Trophoblast cell (in vitro differentiated cells and primary cell): Measurements from ENCODE around the gene ATF4.

Experiments used
- DNase-seq, 2 donors: peaks; one replicate each; pipeline ENCODE4 v3.0.0-alpha.2; 2016
- H2AFZ ChIP-seq: 2 replicates; pipeline ENCODE4 v1.6.1; 2013; ENCODE audit warnings: low read length, moderate library complexity, mild to moderate bottlenecking; ENCODE audit not compliant: insufficient read depth, poor library complexity
- H2AK5ac ChIP-seq: 2 replicates; pipeline ENCODE4 v1.6.1; 2013; ENCODE audit warnings: mild to moderate bottlenecking, low read length
- H2BK120ac ChIP-seq: 2 replicates; pipeline ENCODE4 v1.6.1; 2013; ENCODE audit warnings: low read length, mild to moderate bottlenecking, moderate library complexity; ENCODE audit not compliant: insufficient read depth, poor library complexity
- H2BK12ac ChIP-seq: 2 replicates; pipeline ENCODE4 v1.6.1; 2013; ENCODE audit warnings: mild to moderate bottlenecking, low read length, moderate library complexity
- H2BK5ac ChIP-seq: 2 replicates; pipeline ENCODE4 v1.6.1; 2013; ENCODE audit warnings: low read length, low read depth, moderate library complexity, mild to moderate bottlenecking; ENCODE audit not compliant: poor library complexity
- H3K14ac ChIP-seq: 2 replicates; pipeline ENCODE4 v1.6.1; 2013; ENCODE audit warnings: mild to moderate bottlenecking, low read length
- H3K18ac ChIP-seq: 2 replicates; pipeline ENCODE4 v1.6.1; 2013; ENCODE audit warnings: mild to moderate bottlenecking, low read length
- H3K23ac ChIP-seq: 2 replicates; pipeline ENCODE4 v1.6.1; 2013; ENCODE audit warnings: low read length
- H3K27ac ChIP-seq: 2 replicates; pipeline ENCODE4 v1.5.1; 2013; ENCODE audit warnings: low read depth, mild to moderate bottlenecking, inconsistent platforms, low read length, moderate library complexity
- H3K27me3 ChIP-seq: 2 replicates; pipeline ENCODE4 v1.6.1; 2013; ENCODE audit warnings: inconsistent platforms, mild to moderate bottlenecking, low read length, moderate library complexity; ENCODE audit not compliant: insufficient read depth
- H3K36me3 ChIP-seq, 2 experiments: 1 replicate in 1 of 2; 2 replicates in 1 of 2; pipeline ENCODE4 v1.6.1; 2013; ENCODE audit warnings: low read length in 2 of 2, mild to moderate bottlenecking in 2 of 2, moderate library complexity in 1 of 2; ENCODE audit not compliant: insufficient read depth in 2 of 2, control insufficient read depth in 1 of 2
- H3K4ac ChIP-seq: 2 replicates; pipeline ENCODE4 v1.6.1; 2013; ENCODE audit warnings: low read depth, mild to moderate bottlenecking, low read length, moderate library complexity
- H3K4me1 ChIP-seq, 2 experiments: 1 replicate in 1 of 2; 2 replicates in 1 of 2; pipeline ENCODE4 v1.6.1; 2013; ENCODE audit warnings: low read length in 2 of 2, mild to moderate bottlenecking in 2 of 2, moderate library complexity in 1 of 2; ENCODE audit not compliant: insufficient read depth in 2 of 2, control insufficient read depth in 1 of 2
- H3K4me2 ChIP-seq: 2 replicates; pipeline ENCODE4 v1.6.1; 2013; ENCODE audit warnings: inconsistent platforms, mild to moderate bottlenecking, low read length, moderate library complexity
- H3K4me3 ChIP-seq: 2 replicates; pipeline ENCODE4 v1.5.1; 2013; ENCODE audit warnings: mild to moderate bottlenecking, low read depth, low read length, inconsistent platforms
- H3K79me1 ChIP-seq: one replicate; pipeline ENCODE4 v1.6.1; 2013; ENCODE audit warnings: low read length
- H3K79me2 ChIP-seq: 2 replicates; pipeline ENCODE4 v1.6.1; 2013; ENCODE audit warnings: low read length, mild to moderate bottlenecking; ENCODE audit not compliant: control insufficient read depth, insufficient read depth, poor library complexity
- H3K9ac ChIP-seq: 2 replicates; pipeline ENCODE4 v1.6.1; 2013; ENCODE audit warnings: mild to moderate bottlenecking, low read length
- H3K9me3 ChIP-seq: 2 replicates; pipeline ENCODE4 v1.6.1; 2013; ENCODE audit warnings: low read depth, mild to moderate bottlenecking, control low read depth, inconsistent platforms, low read length; ENCODE audit not compliant: insufficient read depth
- H4K12ac ChIP-seq: 2 replicates; pipeline ENCODE4 v1.6.1; 2013; ENCODE audit warnings: low read depth, mild to moderate bottlenecking, low read length, moderate library complexity
- H4K8ac ChIP-seq: 2 replicates; pipeline ENCODE4 v1.6.1; 2013; ENCODE audit warnings: low read depth, mild to moderate bottlenecking, low read length, moderate library complexity
- H4K91ac ChIP-seq: one replicate; pipeline ENCODE4 v1.6.1; 2013; ENCODE audit warnings: low read depth, mild to moderate bottlenecking, low read length, moderate library complexity
- WGBS: extraction: QIAGEN DNeasy Blood & Tissue Kit; methylation state at CpG from one replicate; pipeline ENCODE4 v1.1.7; 2013; ENCODE audit warnings: missing lambda C conversion rate; ENCODE audit not compliant: insufficient read length, insufficient coverage; ENCODE audit errors: extremely low coverage; 5-methylcytosine and 5-hydroxymethylcytosine counted together

Gene ATF4

DNA sequence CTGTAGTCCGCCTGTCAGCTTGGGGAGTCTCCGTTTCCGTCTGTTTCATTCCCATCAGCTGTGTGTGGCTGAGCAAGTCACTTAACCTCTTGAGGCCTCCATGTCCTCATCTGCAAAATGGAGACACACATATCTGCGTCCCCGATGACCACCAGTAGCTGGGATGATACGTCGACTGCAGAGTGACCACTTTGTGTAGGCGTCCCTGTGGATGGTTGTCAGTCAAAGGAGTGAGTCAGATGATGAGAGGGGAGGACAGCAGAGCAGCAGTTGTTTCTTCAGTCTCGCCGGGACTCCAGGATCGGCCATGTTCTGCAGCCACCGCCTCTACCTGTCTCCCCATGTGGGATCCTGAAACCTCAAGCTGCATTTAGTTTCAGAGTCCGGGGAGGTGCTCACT is 43.7 kb upstream of the ATF4 start:
- DNase-seq, result no peak
- H4K12ac ChIP-seq, result no peak overlapping the region
- no peak overlapping the region for H3K4me2 ChIP-seq
- no peak overlapping the region for H2AFZ ChIP-seq
- H3K4me1 ChIP-seq, result peaks cover 34% of the 10 kb centered on the region in 2 experiments
- no peak overlapping the region for H3K4me3 ChIP-seq
- H3K27me3 ChIP-seq, result no peaks in the 10 kb centered on the region
- no peak overlapping the region for H2BK5ac ChIP-seq
- peaks cover 12% of the 10 kb centered on the region for H3K79me2 ChIP-seq
- H3K27ac ChIP-seq, result no peak overlapping the region
- H4K8ac ChIP-seq, result no peak overlapping the region
- H3K9me3 ChIP-seq, result no peaks in the 10 kb centered on the region
- H3K79me1 ChIP-seq, result peaks cover 30% of the 10 kb centered on the region
- H3K23ac ChIP-seq, result no peak overlapping the region
- H4K91ac ChIP-seq, result no peak overlapping the region
- H2BK12ac ChIP-seq, result no peak overlapping the region
- no CpG with 5 or more reads among the region's 13 CpGs for WGBS
- peak overlapping the region; percentile 17 for H3K18ac ChIP-seq
- no peak overlapping the region for H2AK5ac ChIP-seq
- no peak overlapping the region for H3K14ac ChIP-seq
- no peak overlapping the region for H3K4ac ChIP-seq
- no peak overlapping the region for H2BK120ac ChIP-seq
- H3K9ac ChIP-seq, result no peak overlapping the region
- peaks cover 8 to 17% of the 10 kb centered on the region in 2 experiments for H3K36me3 ChIP-seq

DNA sequence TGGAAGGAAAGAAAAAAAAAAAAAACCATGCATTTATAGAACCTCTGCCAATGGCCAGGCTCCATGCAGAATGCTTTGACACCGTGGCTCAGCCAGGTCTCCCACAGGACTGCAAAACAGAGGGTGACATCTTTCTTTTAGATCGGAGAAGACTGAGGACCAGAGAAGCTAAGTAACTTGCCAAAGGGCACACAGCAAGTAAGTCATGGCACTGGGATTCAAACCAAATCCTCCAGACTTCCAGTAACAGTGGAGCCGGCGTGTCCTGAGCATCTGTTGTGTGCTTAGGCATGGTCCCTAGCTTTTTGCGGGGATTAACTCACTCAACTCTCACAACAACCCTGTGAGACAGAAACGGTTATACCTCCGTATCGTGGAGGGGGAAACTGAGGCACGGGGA is 42.8 kb upstream of the ATF4 start:
- Histone ChIP-seq H2BK120ac (no peak overlapping the region), H3K79me2 (peaks cover 10% of the 10 kb centered on the region), H2AK5ac (no peak overlapping the region), H3K9me3 (no peaks in the 10 kb centered on the region), H4K8ac (no peak overlapping the region), H3K4me3 (no peak overlapping the region), H3K36me3 (peaks cover 8 to 17% of the 10 kb centered on the region in 2 experiments), H3K27me3 (no peaks in the 10 kb centered on the region), H3K23ac (no peak overlapping the region), H2AFZ (no peak overlapping the region), H3K4ac (no peak overlapping the region), H3K4me2 (no peak overlapping the region), H2BK5ac (no peak overlapping the region), H4K12ac (no peak overlapping the region), H3K79me1 (peaks cover 23% of the 10 kb centered on the region), H2BK12ac (no peak overlapping the region), H3K18ac (peak overlapping the region; percentile 14), H3K14ac (no peak overlapping the region), H4K91ac (no peak overlapping the region), H3K4me1 (peaks cover 26% of the 10 kb centered on the region in 2 experiments), H3K9ac (no peak overlapping the region), H3K27ac (no peak overlapping the region)
- WGBS, result no CpG with 5 or more reads among the region's 9 CpGs
- no peak for DNase-seq

GRCh38 chr22:39478441-39478850 is 41.9 kb upstream of the ATF4 start:
- Histone ChIP-seq H4K12ac (no peak overlapping the region), H3K4ac (no peak overlapping the region), H3K4me3 (no peak overlapping the region), H3K9ac (no peak overlapping the region), H3K79me1 (peaks cover 16% of the 10 kb centered on the region), H3K18ac (no peak overlapping the region), H2AFZ (no peak overlapping the region), H3K27ac (no peak overlapping the region), H3K4me1 (peaks cover 17% of the 10 kb centered on the region in 2 experiments), H3K36me3 (peaks cover 11 to 17% of the 10 kb centered on the region in 2 experiments), H2BK5ac (no peak overlapping the region), H3K79me2 (peaks cover 6% of the 10 kb centered on the region), H4K91ac (no peak overlapping the region), H4K8ac (no peak overlapping the region), H3K27me3 (no peaks in the 10 kb centered on the region), H3K9me3 (no peaks in the 10 kb centered on the region), H2BK12ac (no peak overlapping the region), H2AK5ac (no peak overlapping the region), H3K14ac (no peak overlapping the region), H2BK120ac (no peak overlapping the region), H3K4me2 (no peak overlapping the region), H3K23ac (no peak overlapping the region)
- WGBS, result no CpG with 5 or more reads among the region's 9 CpGs
- peak; percentile 18 to 65 for DNase-seq

DNA sequence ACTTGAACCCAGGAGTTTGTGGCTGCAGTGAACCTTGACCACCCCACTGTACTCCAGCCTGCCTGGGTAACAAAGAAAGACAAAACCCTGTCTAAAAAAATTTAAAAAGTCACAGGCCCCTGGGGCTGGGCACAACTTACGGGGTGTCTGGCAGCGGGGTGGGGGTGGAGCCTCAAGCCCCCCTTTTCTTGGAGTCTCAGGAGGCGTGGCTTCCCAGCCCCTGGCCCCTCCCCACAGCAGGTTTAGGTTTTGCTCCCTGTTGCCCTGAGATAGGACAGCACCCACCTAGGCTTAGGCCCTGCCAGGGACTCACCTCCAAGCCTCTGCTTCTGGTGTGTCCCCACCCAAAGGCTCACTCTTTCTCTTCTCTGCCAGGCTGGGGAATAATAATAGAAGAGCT is 41.1 kb upstream of the ATF4 start:
- no peak overlapping the region for H2AFZ ChIP-seq
- no peak overlapping the region for H3K4me2 ChIP-seq
- peaks cover 9% of the 10 kb centered on the region for H3K79me1 ChIP-seq
- no peak overlapping the region for H2BK12ac ChIP-seq
- H3K9me3 ChIP-seq, result no peaks in the 10 kb centered on the region
- H3K27me3 ChIP-seq, result no peaks in the 10 kb centered on the region
- no peak overlapping the region for H3K23ac ChIP-seq
- WGBS, result no CpG with 5 or more reads among the region's 3 CpGs
- no peak overlapping the region for H2BK120ac ChIP-seq
- peaks cover 9 to 10% of the 10 kb centered on the region in 2 experiments for H3K4me1 ChIP-seq
- H4K12ac ChIP-seq, result no peak overlapping the region
- H3K18ac ChIP-seq, result no peak overlapping the region
- H4K8ac ChIP-seq, result no peak overlapping the region
- no peak overlapping the region for H3K14ac ChIP-seq
- H3K27ac ChIP-seq, result no peak overlapping the region
- no peak overlapping the region for H3K9ac ChIP-seq
- no peak for DNase-seq
- H2AK5ac ChIP-seq, result no peak overlapping the region
- no peak overlapping the region for H3K4ac ChIP-seq
- no peak overlapping the region for H4K91ac ChIP-seq
- H3K79me2 ChIP-seq, result peaks cover 5% of the 10 kb centered on the region
- H2BK5ac ChIP-seq, result no peak overlapping the region
- peaks cover 11 to 17% of the 10 kb centered on the region in 2 experiments for H3K36me3 ChIP-seq
- H3K4me3 ChIP-seq, result no peak overlapping the region
